ENCODE data around the gene UBE3C.

DNA sequence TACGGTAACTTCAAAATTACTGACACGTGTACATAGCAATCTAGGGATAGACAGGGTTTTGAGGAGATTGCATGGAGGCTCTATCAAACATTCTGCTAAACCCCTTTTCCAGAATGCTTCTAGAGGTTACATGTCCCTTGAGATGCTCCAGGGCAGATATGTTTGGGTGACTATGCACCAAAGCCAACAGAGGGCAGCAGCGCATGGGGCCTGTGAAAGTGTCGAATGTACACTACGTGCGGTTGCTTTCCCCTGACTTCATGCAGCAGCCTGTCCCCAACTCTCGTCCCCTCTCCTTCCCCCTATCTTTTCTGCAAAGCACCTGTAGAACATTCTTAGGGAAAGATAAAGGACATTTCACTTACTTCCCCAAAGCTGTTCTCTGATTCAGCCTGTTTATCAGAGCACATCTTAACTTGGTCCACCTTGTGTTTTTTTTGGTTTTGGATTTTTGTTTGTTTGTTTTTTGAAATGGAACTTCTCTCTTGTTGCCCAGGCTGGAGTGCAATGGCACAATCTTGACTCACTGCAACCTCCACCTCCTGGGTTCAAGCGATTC, 90.2 kb downstream of the UBE3C start:
- TF ChIP-seq EZH2 (IDR thresholded peaks at IDR 0.05; ENCODE audit: insufficient read depth, poor library complexity, severe bottlenecking) (no peak), EZH2phosphoT487 (IDR thresholded peaks at IDR 0.05; ENCODE audit: insufficient read depth, low read depth) (no peak)
